ENCODE measurements around the gene SPEN.

The SPEN gene

DNA sequence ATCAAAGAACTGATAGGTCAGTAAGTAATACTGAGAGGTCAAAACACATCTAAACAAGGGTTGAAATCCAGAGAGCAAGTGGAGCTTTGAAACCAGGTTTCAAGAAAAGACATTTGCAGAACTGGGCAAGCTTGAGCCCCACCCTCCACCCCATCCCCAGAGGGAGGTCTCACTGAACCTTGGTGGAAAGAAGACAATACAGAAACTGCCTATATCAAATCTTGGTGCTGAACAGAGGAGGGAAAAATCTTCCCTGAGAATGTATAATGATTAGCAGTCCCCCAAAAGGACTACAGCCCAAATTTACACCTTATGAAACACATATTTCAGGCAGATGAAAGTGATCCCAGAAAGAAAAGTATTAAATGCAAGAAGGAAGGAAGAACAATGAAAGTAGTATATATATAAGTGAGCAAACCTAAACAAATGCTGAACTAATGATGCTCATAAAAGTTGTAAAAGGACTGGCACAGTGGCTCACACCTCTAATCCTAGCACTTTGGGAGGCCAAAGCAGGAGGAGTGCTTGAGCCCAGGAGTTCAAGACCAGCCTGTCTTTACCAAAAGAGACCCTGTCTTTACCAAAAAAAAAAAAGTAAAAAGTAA is 116.0 kb downstream of the SPEN start:
- H3K27me3 ChIP-seq (ENCODE audit: insufficient read depth, low read length) = no peaks in the 10 kb centered on the region
- no peaks in the 10 kb centered on the region; the same call in 1 of the 2 replicates for H3F3A ChIP-seq (ENCODE audit: insufficient read depth, low read length)
- H3K9me3 ChIP-seq (ENCODE audit: low read length) = no peaks in the 10 kb centered on the region
- no peak overlapping the region for H3K4me3 ChIP-seq (ENCODE audit: low read depth, low read length, poor library complexity, severe bottlenecking)
- no peak overlapping the region for H3K4me2 ChIP-seq (ENCODE audit: low read length)
- no peaks in the 10 kb centered on the region for H4K20me1 ChIP-seq (ENCODE audit: insufficient read depth, low read length)
- H2AFZ ChIP-seq (ENCODE audit: low read length) = no peak overlapping the region
- H3K4me1 ChIP-seq (ENCODE audit: insufficient read depth, low read length, severe bottlenecking) = peaks cover 34% of the 10 kb centered on the region
- TF ChIP-seq CTCF (IDR thresholded peaks at IDR 0.05; ENCODE audit: low read length) = no peak
- no peak for TF ChIP-seq EZH2 (IDR thresholded peaks at IDR 0.05; ENCODE audit: borderline replicate concordance, low read length)
- peaks cover 19% of the 10 kb centered on the region; the same call in 1 of the 2 replicates for H3K36me3 ChIP-seq (ENCODE audit: insufficient read depth, low read length)
- peak overlapping the region; percentile 14 for H3K27ac ChIP-seq (ENCODE audit: low read depth, low read length, poor library complexity, severe bottlenecking)
- no peak overlapping the region for H3K9ac ChIP-seq (ENCODE audit: low read length)
- H3K9me2 ChIP-seq (ENCODE audit: low read depth, low read length) = no peaks in the 10 kb centered on the region
- H3K79me2 ChIP-seq (ENCODE audit: insufficient read depth, low read length) = no peaks in the 10 kb centered on the region

- Histone ChIP-seq H3K4me3 (ENCODE audit: low read depth, low read length, poor library complexity, severe bottlenecking) (no peak overlapping the region), H3K9ac (ENCODE audit: low read length) (no peak overlapping the region), H3K27ac (ENCODE audit: low read depth, low read length, poor library complexity, severe bottlenecking) (peak overlapping the region; percentile 14), H2AFZ (ENCODE audit: low read length) (no peak overlapping the region), H3K4me2 (ENCODE audit: low read length) (no peak overlapping the region), H3K36me3 (ENCODE audit: insufficient read depth, low read length) (peaks cover 24% of the 10 kb centered on the region), H3K79me2 (ENCODE audit: insufficient read depth, low read length) (no peaks in the 10 kb centered on the region), H3K9me3 (ENCODE audit: low read length) (no peaks in the 10 kb centered on the region), H4K20me1 (ENCODE audit: insufficient read depth, low read length) (no peaks in the 10 kb centered on the region), H3F3A (ENCODE audit: insufficient read depth, low read length) (no peaks in the 10 kb centered on the region; the same call in 1 of the 2 replicates), H3K27me3 (ENCODE audit: insufficient read depth, low read length) (no peaks in the 10 kb centered on the region), H3K4me1 (ENCODE audit: insufficient read depth, low read length, severe bottlenecking) (peaks cover 34% of the 10 kb centered on the region), H3K9me2 (ENCODE audit: low read depth, low read length) (no peaks in the 10 kb centered on the region)
- TF ChIP-seq EZH2 (IDR thresholded peaks at IDR 0.05; ENCODE audit: borderline replicate concordance, low read length) = no peak
- no peak for TF ChIP-seq CTCF (IDR thresholded peaks at IDR 0.05; ENCODE audit: low read length)
These were observed 116.6 kb downstream of the SPEN start for GRCh38 chr1:15963968-15964648.

DNA sequence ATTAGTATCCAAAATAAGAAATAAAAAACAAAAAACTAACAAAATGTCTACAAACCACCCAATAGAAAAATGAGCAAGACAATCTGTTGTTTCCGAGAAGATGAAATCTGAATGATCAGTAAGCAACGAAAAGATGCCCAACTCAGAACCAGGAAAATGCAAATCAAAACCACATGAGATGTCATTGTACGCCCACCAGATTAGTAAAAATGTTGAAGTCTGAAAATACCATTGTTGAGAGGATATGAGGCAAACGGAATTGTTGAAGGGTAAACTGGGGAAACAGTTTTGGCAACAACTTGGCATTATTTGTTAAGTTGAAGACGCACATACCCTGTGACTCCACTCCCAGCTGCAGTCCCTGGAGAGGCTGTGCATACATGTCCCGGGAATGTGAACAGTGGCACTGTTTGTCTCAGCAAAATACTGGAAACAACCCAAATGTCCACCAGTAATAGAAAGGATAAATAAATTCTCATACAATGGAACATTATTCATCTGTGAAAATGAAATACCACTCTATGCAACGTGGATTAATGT is 117.8 kb downstream of the SPEN start:
- Histone ChIP-seq H3K4me1 (ENCODE audit: insufficient read depth, low read length, severe bottlenecking) (peaks cover 34% of the 10 kb centered on the region), H3K9me2 (ENCODE audit: low read depth, low read length) (no peaks in the 10 kb centered on the region), H3F3A (ENCODE audit: insufficient read depth, low read length) (no peaks in the 10 kb centered on the region; the same call in 1 of the 2 replicates), H2AFZ (ENCODE audit: low read length) (no peak overlapping the region), H3K4me2 (ENCODE audit: low read length) (peak overlapping the region; percentile 41), H3K4me3 (ENCODE audit: low read depth, low read length, poor library complexity, severe bottlenecking) (no peak overlapping the region), H3K36me3 (ENCODE audit: insufficient read depth, low read length) (peaks cover 35% of the 10 kb centered on the region), H3K79me2 (ENCODE audit: insufficient read depth, low read length) (no peaks in the 10 kb centered on the region), H3K9me3 (ENCODE audit: low read length) (no peaks in the 10 kb centered on the region), H4K20me1 (ENCODE audit: insufficient read depth, low read length) (no peaks in the 10 kb centered on the region), H3K9ac (ENCODE audit: low read length) (no peak overlapping the region), H3K27me3 (ENCODE audit: insufficient read depth, low read length) (no peaks in the 10 kb centered on the region), H3K27ac (ENCODE audit: low read depth, low read length, poor library complexity, severe bottlenecking) (peak overlapping the region; percentile 23)
- TF ChIP-seq EZH2 (IDR thresholded peaks at IDR 0.05; ENCODE audit: borderline replicate concordance, low read length) (no peak), CTCF (IDR thresholded peaks at IDR 0.05; ENCODE audit: low read length) (no peak)
